ENCODE measurements around the gene GP1BB.

DNA sequence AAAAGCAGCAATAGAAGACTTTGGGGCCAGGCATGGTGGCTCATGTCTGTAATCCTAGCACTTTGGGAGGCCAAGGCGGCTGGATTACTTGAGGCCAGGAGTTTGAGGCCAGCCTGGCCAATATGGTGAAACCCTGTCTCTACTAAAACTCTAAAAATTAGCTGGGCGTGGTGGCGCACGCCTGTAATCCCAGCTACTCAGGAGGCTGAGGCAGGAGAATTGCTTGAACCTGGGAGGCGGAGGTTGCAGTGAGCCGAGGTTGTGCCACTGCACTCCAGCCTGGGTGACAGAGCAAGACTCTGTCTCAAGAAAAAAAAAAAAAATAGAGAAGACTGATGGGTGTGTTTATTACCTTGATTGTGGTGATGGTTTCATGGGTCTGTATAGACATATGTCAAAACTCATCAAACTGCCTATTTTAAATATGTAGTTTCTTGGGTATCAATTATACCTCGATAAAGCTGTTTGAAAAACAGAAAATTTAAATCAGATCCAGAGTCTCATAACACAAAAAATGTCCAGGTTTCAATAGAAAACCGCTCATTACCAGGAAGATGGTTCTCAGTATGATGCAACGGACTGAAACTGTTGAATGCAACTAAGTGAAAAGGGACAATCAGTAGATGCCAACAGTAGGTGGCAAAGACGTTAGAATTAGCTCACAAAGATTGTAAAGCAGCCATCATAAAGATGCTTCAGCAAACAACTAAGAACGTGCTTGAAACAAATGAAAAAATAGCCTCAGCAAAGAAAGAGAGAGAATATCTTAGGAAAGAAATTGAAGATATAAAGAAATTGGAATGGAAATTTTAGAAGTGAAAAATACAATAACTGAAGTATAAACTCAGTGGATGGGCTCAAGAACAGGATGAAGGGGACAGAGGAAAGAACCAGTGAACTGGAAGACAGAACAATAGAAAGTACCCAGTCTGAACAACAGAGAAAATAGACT, 42.2 kb upstream of the GP1BB start:
- TF ChIP-seq, protein P1, sequence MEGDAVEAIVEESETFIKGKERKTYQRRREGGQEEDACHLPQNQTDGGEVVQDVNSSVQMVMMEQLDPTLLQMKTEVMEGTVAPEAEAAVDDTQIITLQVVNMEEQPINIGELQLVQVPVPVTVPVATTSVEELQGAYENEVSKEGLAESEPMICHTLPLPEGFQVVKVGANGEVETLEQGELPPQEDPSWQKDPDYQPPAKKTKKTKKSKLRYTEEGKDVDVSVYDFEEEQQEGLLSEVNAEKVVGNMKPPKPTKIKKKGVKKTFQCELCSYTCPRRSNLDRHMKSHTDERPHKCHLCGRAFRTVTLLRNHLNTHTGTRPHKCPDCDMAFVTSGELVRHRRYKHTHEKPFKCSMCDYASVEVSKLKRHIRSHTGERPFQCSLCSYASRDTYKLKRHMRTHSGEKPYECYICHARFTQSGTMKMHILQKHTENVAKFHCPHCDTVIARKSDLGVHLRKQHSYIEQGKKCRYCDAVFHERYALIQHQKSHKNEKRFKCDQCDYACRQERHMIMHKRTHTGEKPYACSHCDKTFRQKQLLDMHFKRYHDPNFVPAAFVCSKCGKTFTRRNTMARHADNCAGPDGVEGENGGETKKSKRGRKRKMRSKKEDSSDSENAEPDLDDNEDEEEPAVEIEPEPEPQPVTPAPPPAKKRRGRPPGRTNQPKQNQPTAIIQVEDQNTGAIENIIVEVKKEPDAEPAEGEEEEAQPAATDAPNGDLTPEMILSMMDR (IDR thresholded peaks at IDR 0.05) = no peak
- no peak for TF ChIP-seq POLR2A (IDR thresholded peaks at IDR 0.05)
